GM21786 (cell line): ENCODE results near the gene RDX.

Experiments
- ATAC-seq: cut with Tn5 transposase; IDR thresholded peaks from one replicate; pipeline ENCODE4 v1.9.1; 2021; ENCODE audit not compliant: unreplicated experiment

Gene RDX

DNA sequence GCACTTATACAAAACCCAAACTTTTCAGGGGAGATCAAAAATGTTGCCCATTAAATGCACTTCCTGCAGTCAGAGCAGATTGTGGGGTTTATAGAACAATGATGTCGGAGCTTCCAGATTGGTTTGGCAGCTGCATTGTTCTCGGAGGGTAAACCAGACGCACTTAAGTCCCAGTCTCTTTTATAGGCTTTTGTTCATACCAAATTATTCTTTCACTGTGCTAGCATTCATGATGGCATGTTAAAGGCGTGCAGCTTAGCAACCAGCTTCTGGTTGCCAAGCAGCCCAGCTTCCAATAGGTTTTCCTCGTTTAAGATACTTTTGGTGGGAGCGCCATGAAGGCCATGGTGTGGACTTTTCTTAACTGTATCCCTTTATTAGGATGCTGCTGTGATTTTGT is 162.3 kb downstream of the RDX start:
- no peak for ATAC-seq

DNA sequence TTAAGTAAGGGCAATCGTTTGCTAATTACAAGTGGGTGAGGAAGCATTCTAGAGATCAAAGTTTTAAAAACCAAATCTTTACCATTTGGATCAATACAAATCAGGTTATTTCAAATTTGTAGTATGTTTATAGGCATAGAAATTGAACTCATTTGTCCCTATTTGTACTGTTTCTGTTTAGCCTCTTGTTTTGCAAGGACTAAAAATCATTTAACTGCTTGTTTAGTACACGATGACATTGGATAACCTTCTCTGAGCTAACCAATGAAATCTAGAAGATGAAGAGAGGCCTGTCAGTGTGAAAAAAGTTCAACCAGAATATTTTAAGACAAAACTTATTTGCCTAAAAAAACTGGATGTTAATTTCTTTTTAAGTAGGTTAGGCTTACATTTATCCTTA is 163.3 kb downstream of the RDX start:
- ATAC-seq, result no peak

GRCh38 chr11:110131386-110132123 is 164.9 kb downstream of the RDX start:
- no peak for ATAC-seq

- ATAC-seq, result no peak
Measured at GRCh38 chr11:110130642-110131238, 165.7 kb downstream of the RDX start.

DNA sequence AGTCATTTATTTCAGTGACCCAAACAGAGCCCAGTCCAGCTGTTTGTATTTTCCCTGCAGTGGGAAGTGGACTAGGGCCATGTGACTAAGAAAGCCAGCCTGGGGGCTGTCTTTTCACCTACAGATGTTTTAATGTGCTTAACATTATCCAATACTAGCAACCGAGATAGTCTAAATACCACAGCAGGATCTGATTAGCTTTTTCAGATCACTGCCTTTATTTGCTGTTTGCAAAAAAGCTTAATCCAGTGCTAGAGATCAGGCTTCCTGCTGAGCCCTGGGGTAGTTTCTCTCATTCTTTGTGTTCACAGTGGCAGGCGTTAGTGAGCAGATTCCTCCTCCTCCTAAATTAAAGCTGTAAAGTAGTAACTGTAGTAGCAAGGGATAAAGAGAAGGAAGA is 168.3 kb downstream of the RDX start:
- no peak for ATAC-seq

DNA sequence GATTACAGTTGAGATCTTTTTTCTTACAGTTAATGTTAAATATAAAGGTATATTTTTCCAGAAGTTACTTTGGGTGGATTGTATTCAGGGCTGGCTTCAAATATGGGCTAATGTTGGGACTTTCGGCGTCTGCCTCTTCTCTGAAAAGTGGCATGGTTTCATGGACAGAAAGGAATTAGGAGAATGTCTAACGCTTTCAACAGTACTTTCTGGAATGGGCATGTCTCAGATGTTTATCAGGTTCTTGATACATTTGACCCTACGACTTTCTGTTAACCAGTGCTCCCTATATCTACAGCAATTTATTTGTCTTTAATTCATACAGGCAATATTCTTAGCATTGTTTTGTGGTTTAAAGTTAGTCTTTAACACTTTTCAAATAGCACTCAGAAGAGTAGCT is 169.5 kb downstream of the RDX start:
- no peak for ATAC-seq

DNA sequence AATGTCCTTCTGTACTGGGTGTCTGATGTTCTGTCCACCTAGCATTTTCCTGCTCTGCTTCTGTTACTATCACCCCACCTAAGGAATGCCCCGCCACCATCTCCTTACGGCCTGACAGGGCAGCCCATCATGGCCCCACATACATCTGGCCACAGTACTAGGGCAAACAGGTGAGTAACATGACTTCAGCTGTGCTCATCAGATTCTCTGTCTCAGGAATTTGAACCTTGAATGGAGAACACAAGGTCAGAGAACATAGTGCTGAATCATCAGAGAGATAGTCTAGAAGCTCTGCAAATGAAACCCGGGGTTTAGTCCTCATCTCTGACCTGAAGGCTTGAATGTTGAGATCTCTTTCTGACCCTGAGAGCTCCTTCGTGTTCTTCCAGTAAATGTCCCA is 170.8 kb downstream of the RDX start:
- ATAC-seq, result no peak
